Fibroblast of the aortic adventitia (primary cell): ENCODE results near the gene PRKCA. TPM values are rescaled to one million over a fixed set of nuclear protein-coding genes. Genes with fewer than 3 reads are reported as not detected.
A peak's percentile ranks its signal among the peaks of the same experiment; 100 is the strongest.

Experiments used
- DNase-seq: peaks from one replicate; pipeline ENCODE4 v3.0.0-alpha.2; 2010; ENCODE audit warnings: low read depth
- H3K4me3 ChIP-seq: 2 replicates; pipeline ENCODE4 v1.5.1; 2011; ENCODE audit warnings: low read depth, mild to moderate bottlenecking, control low read depth, low read length, moderate library complexity
- CTCF ChIP-seq: IDR thresholded peaks from 2 replicates; pipeline ENCODE4 v1.5.1; 2011; ENCODE audit warnings: mild to moderate bottlenecking, low read length, control low read depth, inconsistent platforms; ENCODE audit not compliant: insufficient read depth
- total RNA-seq: library from RNA; depleted of rRNA; stranded (reverse); fragments of >200 nt; gene quantifications from 2 replicates; pipeline ENCODE4 v1.2.3, GENCODE V29; 2012; ENCODE audit warnings: low replicate concordance

The PRKCA gene
- total RNA-seq, 1 donor: 43.7 TPM

- no peak overlapping the region for H3K4me3 ChIP-seq
- DNase-seq: peak; percentile 98
- no peak for TF ChIP-seq CTCF
These were observed 26.8 kb upstream of the PRKCA start for GRCh38 chr17:66275651-66276050.

GRCh38 chr17:66276328-66276937, 26.0 kb upstream of the PRKCA start:
- peak; percentile 87 for DNase-seq
- no peak for TF ChIP-seq CTCF
- H3K4me3 ChIP-seq: no peak overlapping the region

GRCh38 chr17:66277191-66277590, 25.2 kb upstream of the PRKCA start:
- TF ChIP-seq CTCF: no peak
- no peak for DNase-seq
- no peak overlapping the region for H3K4me3 ChIP-seq

GRCh38 chr17:66281661-66282369, 20.6 kb upstream of the PRKCA start:
- DNase-seq: peak; percentile 53
- TF ChIP-seq CTCF: no peak
- H3K4me3 ChIP-seq: no peak overlapping the region

GRCh38 chr17:66283296-66283934, 19.0 kb upstream of the PRKCA start:
- DNase-seq: no peak
- no peak overlapping the region for H3K4me3 ChIP-seq
- TF ChIP-seq CTCF: no peak

- no peak overlapping the region for H3K4me3 ChIP-seq
- no peak for TF ChIP-seq CTCF
- DNase-seq: no peak
These were observed 18.4 kb upstream of the PRKCA start for GRCh38 chr17:66283971-66284370.
